Activated gamma-delta T cell treated with Interleukin-2 at 50 U/mL for 16 hours (primary cell): ENCODE data around the gene TEAD2.

Experiments
- DNase-seq: peaks from one replicate; pipeline ENCODE4 v3.0.0-alpha.2; 2020

TEAD2 gene

DNA sequence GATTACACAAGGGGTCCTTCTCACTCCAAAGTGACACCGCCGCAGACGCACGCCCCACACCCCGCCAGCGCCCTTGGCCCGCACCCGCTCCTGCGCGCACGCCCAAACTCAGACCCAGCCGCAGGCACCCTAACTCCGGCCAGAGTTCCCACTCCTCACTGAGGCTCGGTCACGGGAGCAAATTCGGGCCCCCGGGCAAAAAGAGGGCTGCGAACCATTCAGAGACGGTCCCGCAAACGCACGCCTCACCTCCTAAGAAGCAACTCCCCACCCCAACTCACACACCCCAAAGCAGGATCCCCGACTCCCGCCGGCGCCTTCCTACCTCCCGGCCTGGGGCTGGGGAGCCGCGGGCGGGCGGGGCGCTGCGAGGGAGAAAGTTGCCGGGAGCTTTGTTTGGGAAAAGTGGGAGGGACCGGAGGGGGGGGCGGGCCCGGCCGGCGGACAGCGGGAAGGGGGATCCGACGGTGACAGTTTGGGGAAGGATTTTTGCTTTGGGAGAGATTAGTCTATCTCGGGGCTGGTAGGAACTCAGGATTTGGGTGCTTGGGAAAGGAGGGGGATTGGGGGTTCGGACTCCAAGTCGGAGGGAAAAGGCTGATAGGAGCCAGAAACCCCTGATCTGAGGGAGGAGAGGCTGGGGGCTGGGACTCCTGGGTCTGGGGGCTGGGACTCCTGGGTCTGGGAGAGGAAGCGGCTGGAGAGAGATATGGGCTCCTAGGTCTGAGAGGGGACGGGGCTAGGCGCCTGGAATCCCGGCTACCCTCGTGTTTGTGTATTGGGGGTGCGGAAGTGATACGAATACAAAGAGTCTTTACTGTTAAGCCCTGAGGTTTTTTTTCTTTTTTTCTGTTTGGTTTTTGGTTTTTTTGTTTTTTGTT lies at the start of gene TEAD2:
TSS of gene TEAD2 (minus strand) at position 369 of the 881 bp plus-strand sequence. CDS start 2,341 bp downstream, outside the sequence.
- no peak for DNase-seq

DNA sequence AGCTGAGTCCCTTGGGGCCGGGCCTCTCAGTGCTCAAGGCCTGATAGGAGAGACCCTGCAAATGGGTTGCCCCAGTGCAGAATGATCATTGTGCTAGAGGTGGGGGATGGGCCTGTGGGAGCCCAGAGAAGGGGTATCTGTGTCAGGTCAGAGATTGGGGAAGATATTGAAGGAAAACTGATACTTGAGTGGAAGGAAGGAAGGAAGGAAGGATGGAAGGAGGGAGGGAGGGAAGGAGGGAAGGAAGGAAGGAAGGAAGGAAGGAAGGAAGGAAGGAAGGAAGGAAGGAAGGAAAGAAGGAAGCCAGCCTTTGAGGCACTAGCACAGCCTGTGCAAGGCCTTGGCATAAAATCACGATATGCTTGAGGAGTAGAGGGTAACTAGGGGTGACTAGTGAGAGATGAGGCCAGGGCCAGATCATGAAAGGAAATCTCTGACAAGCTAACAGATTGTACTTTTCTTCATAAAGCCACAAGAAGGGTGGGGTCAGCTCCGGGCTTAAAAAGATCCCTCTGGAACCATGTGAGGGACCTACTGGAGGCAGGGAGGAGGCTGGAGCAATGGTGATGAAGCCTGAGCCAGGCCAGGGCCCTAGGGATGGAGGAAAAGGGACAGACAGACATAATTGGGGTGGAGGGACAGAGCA lies 49.6 kb upstream of the TEAD2 start:
- no peak for DNase-seq

DNA sequence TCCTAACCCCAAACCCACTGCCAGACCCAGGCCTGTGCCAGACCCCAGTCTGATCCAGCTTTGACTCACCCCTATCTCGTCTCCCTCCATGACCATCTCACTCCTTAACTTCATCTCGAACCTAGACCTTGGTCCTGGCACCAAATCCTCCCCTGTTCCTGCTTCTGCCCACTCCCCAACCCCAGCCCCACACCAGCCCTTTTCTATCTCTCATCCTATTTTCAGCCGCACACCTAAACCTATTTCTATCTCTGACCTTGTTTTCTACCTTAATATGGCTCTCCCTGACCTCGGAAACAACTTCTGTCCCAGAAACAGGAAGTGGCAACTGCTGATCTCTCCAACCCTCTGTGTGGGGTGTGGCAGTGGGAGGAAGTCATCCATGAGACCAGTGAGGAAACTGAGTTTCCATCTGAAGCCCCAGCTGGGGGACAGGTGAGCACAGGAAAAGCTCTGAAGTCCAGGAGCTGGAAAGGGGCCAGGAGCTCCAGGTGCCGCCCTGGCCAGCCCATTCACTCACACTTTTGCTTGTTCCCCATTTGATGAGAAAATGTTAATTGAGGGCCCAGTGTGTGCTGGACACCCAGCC lies 47.3 kb upstream of the TEAD2 start:
- DNase-seq: no peak

- no peak for DNase-seq
Measured at GRCh38 chr19:49408816-49409440, 46.7 kb upstream of the TEAD2 start.

- DNase-seq: no peak
Measured at GRCh38 chr19:49407482-49408015, 45.3 kb upstream of the TEAD2 start.

DNA sequence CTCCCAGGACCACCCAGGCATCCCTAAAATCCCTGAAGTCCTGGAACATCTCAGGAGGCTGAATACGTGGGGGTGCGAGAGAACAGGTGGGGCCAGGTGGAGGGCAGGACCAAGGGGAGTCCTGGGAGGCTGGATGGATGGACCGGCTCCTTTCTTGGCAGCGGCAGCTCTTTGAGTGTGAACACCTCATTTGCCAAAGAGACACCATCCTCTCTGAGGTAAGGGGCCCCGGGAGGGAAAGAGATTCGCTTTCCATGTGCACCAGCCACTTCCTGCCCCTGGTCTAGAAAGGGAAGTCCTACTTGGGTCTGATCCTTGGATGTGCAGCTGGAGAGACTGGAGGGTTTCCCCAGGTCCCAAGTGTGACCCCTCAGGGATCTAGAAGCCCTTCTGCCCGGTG lies 44.9 kb upstream of the TEAD2 start:
- no peak for DNase-seq

DNA sequence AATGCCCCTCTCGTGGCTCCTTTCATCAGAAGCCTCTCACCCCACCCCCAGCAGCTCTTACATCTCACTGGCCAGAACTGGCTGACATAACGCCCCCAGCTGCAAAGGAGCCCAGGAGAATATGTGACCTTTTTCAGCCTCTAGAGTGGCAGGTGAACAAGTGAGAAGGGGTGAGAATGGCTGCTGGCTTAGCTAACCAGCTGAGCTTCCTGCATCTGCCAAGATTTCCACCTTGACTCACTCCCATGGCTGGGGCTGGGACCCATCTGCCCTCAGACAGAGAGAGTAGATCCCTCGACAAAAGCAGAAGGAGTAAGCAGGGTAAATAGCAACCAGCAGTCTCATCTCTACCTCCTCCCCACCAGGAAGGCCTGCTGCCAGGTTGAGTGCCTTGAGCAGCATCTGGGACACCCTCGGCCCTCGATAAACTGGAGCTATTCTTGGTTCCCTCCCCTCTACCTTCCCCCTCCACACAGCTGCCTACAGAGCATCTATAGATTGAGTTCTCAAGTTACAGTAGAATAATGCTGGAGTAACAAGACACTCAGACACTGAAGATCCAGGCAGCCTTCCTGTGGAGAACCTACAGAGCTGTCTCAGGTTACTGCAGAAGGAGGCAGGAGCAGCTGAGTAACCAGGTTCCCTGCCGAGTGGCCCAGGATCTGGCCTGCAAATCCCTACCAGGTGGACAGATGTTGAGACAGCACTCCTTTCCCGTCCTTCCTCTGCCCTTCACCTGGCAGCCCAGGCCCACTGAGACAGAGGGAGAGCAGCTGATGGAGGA lies 41.4 kb upstream of the TEAD2 start:
- DNase-seq: no peak

DNA sequence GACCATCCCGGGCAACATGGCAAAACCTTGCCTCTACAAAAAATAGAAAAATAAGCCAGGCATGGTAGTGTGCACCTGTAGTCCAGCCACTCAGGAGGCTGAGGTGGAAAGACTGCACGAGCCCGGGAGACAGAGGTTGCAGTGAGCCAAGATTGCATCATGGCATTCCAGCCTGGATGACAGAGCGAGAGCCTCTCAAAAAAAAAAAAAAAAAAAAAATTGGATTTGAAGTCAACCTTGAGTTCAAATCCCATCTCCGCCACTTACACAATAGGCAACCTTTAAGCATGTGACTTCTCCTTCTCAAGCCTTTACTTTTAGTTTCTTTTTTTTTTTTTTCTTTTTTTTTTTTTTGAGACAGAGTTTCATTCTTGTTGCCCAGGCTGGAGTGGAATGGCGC lies 37.8 kb upstream of the TEAD2 start:
- DNase-seq: no peak

DNA sequence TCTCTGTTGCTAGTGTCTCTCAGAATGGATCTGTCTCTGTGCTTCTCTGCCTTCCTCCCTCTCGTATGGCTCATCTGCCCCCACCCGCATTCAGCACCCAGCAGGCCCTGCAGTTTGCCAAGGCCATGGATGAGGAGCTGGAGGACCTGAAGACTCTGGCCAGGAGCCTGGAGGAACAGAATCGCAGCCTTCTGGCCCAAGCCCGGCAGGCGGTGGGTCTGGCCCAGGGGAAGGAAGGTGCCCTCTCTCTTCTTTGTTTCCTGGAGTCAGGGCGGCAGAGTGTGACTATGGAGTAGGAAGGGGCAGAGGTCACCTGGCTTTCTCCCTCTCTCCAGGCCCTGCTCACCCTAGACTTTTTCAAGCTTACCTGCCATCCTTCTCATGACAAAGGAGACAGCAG lies 36.7 kb upstream of the TEAD2 start:
- DNase-seq: no peak

DNA sequence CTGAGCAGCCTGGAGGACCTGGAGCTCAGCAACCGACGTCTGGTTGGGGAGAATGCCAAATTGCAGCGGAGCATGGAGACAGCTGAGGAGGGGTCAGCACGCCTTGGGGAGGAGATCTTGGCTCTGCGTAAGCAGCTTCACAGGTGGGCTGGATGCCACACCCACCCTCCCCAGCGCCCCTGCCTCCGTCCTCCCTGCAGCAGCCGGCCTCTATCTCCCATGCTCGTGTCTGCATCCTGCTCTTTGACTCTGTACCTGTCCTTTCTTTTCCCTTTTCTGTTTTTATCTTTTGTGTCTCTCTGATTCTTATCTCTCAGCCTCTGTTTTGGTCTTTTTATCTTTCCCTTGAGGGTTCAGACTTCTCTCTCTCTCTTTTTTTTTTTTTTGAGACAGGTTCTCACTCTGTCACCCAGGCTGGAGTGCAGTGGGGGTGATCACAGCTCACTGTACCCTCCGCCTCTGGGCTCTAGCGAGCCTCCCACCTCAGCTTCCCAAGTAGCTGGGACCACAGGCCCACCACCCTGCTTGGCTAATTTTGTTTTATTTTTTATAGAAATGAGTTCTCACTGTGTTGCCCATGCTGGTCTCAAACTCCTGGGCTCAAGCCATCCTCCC lies 35.9 kb upstream of the TEAD2 start:
- no peak for DNase-seq

- DNase-seq: no peak
Measured at GRCh38 chr19:49396738-49397505, 34.7 kb upstream of the TEAD2 start.

DNA sequence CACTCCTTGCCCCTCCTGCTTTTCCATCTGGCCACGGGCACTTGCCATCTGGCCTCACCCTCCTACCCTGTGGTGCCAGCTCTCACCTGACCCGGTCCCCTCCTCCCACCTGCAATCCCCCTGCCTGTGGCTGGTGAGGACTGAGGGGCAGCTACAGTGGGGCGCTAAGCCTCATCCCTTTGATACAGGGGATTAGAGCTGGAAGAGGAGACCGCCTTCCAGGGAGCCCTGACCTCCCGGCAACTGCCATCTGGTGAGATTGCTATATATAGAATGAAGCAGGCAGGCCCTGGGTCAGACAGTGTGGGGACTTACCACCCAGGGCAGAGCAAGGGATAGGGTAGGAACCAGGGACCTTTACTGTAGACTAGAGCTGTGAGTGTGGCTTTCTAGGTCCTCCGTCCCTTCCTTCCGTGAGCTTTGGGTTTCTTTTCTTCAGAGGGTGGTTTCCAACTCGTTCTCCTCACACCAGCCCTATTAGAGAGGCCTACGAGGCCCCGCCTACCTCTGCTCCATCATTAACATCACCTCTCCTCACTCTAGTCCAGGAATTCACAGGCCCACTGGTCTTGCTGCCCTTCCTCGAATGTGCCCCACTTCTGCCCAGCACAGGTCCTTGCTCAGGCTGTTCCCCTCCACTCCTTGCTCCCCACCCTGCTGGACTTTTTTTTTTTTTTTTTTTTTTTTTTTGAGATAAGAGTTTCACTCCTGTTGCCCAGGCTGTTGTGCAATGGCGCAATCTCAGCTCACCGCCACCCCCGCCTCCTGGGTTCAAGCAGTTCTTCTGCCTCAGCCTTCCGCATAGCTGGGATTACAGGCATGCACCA lies 33.6 kb upstream of the TEAD2 start:
- DNase-seq: no peak

DNA sequence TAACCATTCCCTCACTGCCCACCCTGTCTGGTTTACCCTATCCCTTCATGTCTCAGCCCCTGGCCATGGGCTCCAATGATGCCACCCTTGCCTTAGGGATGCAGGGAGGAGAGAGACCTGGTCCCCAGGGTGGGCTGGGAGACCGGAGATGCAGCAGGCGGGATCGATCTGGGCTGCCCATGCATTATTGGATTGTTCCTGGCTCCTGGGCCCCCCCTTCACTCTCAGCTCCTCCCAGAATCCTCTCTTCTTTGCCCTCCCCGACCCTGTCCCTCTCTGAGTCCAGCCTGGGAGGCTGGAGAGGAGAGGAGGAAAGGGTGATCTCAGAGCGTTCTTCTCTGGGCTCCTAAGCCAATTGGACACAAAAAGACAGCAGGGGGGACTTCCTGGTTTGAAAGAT lies 31.7 kb upstream of the TEAD2 start:
- no peak for DNase-seq

GRCh38 chr19:49391581-49392399 lies 29.6 kb upstream of the TEAD2 start:
- DNase-seq: peak; percentile 78

- DNase-seq: no peak
Measured at GRCh38 chr19:49390929-49391359, 28.7 kb upstream of the TEAD2 start.

DNA sequence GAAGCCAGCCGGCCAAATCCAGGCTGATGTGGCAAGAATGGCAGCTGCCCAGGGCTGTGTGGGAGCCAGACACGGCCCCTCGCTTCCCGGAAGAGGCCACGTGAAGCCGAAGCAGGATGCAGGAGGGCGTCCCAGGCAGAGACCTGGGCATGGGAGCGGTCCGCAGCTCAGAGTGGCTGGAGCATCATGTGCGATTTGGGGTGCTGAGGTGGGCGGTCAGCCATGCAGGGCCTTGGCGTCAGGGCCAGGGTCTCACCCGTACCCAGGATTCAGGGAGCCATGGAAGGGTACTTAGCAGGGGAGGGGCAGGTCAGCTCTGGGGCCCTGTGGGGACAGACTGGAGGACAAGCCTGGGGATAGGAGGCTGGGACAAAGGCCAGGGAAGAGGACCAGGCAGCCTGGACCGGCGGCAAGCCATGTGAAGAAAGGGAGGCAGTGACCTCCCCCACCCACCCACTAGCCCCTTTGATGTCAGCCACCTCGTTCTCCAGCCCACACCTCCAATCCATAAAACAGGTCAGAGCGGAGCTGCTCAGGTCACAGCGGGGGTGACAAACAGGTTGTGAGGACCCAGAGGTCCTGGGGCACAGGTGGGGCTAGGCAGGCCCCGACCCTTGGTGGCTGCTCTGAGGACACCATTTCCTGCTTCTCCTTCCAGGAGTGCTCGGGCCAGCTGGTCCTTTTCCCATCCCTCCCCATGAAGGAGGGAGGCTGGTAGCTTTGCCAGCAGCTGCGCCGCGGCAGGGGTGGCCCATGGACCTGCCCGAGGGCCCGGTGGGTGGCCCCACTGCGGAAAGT lies 28.1 kb upstream of the TEAD2 start:
- no peak for DNase-seq

GRCh38 chr19:49389406-49389805 lies 27.2 kb upstream of the TEAD2 start:
- no peak for DNase-seq

DNA sequence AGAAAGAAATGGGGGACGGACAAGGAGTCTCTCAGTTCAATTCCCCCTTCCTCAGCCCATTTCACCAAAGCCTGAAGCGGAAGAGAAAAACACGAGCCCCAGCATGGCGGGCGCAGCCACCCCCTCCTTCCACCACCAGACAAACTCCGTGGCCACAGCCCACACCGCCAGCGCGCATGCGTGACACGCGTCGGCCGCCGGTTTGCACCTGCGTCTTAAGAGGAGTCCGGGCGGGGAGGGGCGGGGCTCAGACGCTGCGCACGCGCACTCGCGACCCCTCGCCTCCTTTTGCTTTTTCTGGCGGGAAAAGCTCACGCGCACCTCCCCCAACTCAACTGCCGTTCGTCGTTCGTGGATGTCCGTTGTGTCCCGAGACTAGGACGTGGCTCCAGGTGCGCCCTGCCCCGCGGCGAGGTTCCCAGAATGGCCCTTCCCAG lies 25.7 kb upstream of the TEAD2 start, which contains the start of gene KASH5:
TSS of gene KASH5 (plus strand) at position 314 of the 437 bp plus-strand sequence. CDS start 2,635 bp downstream, outside the sequence.
- peak; percentile 78 for DNase-seq
